Measurements from ENCODE around the gene TRIP4.
A peak's percentile ranks its signal among the peaks of the same experiment; 100 is the strongest.
"Not testable (repeated sequence)": the region's sequence is repeated elsewhere in the genome, so short reads cannot be mapped to it uniquely, and the experiment has no call there.

Gene TRIP4

DNA sequence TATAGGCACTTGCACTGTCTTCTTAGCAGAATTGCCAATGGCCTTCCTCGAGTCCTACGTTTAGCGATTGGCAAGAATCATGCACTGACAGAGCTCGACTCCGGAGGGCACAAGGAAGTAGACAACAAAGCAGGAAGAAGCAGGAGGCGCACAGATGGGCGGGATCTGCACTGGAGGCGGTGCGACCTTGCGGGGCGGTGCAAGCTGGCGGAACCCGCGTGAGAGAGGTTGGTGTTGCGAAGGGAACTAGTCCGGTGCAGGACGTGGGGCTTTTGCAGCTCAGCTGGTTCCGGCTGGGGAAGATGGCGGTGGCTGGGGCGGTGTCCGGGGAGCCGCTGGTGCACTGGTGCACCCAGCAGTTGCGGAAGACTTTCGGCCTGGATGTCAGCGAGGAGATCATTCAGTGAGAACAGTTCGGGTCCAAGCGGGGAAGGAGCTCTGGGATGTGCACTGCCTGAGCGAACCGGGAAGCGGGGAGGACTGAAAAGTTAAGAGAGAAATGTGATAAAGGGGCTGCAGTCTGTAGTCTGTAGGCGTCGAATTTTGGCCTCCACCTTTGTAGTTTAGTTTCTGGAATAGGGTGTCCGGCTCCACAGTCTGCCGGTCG, at the start of gene TRIP4:
TRIP4 (plus strand) TSS at position 275 of the 607 bp plus-strand sequence; CDS start at position 303, 28 bp downstream.
- DNase-seq = peak; percentile 97

DNA sequence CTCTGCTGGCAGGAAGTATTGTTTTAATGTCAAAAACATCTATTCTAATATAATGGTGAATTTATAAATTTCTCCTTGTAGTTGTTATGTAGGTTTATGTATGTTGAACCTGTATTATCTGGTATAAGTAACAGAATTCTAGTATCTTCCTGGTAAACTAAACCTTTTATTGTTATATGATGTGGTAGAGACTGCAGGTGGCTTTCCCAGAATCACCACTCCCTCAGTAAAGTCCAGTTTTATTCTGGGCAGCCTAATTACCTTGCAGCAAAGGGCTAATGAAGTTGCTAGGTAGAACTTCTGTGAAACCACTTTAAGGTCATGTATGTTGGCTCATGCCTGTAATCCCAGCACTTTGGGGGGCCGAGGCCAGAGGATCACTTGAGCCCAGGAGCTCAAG, 47.3 kb upstream of the TRIP4 start:
- DNase-seq = no peak

DNA sequence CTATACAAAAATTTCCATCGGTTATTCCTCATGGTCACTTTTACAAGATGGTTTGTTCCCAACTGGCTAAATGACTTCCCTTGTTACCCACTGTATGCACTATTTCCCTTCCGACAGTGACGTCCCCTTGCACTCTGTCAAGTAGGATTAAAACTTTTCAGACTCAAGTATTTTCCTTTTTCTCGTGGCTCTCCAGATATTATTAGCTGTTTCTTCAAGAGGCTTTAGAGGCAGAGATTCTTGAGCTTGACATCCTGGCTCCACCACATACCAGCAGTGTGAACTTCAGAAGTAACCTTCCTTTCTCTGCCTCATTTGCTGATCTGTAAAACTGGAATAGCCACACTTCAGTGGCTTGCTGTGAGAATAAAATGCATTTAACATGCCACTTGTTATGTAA, 45.7 kb upstream of the TRIP4 start:
- DNase-seq = no peak

DNA sequence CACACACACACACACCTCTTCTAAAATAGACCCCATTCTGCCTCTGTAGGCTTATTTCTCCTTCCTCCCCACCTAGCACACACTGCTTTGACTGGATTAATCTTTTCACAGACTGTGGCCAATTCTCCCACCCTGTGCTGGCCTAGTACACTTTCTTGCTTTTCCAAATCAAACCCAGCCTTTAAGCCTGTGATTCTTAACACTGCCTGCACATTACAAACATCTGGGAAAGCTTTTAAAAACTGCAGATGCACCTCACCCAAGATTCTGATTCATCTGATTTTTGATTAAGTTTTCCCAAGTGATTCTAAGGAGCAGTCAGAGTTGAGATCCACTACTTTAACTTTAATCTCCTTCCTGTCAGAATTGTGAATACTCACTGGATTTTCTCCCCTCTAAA, 44.4 kb upstream of the TRIP4 start:
- DNase-seq = no peak

DNA sequence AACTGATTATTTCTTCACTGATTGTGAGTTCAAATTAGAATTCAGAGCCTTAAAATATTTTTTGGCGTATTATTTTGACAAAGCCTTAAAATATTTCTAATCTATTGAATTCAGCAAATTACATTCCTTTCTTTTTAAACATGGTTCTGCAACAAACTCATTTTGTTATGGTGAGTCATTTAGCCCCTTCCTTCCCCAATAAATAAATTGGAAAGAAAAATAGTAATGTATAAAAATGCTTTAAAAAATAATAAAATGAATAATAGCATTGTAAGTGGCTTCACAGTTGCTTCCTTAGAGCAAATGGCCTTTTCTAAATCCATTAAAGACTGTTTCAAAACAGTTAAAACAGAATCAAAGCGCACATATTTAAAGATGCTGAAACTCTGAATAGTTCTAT, 43.8 kb upstream of the TRIP4 start:
- DNase-seq = no peak

DNA sequence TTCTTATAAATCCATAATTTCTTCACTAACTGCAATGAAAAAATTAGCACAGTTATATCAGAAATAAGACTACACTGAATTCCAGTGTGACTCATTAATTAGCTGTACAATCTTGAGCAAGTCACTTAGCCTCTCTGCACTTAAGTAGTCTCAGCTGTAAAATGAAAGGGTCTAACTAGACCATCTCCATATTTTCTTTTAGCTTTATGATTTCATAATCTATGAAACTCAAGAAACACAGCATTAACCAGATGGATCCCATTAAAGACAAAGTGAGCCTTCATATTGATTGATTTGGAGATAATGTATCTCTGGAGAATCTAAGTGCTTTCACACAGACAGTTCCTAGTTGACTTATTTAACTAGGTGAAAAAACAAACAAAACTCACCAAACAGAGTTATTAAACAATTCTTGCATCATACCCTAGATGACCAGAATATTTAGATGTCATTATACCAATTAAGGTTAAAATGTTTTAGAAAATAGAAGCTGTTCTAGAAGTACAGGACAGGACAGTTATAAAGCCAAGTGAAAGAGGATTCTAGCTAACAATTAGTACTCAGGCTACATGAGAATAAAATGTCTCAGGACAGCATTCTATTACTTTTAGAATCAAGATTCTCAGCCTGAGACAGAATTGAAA, 42.9 kb upstream of the TRIP4 start:
- DNase-seq = no peak

DNA sequence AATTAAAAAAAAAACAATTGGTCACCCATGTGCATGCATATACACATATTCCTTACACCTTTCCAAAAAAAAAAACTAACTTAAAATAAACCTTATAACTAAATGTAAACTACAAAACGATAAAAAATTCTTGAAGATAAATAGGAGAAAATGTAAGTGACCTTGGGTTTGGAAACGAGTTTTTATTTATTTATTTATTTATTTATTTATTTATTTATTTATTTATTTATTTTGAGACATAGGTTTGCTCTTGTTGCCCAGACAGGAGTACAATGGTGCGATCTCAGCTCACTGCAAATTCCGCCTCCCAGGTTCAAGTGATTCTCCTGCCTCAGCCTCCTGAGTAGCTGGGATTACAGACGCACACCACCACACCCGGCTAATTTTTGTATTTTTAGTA, 41.4 kb upstream of the TRIP4 start:
- DNase-seq = not testable (repeated sequence)

DNA sequence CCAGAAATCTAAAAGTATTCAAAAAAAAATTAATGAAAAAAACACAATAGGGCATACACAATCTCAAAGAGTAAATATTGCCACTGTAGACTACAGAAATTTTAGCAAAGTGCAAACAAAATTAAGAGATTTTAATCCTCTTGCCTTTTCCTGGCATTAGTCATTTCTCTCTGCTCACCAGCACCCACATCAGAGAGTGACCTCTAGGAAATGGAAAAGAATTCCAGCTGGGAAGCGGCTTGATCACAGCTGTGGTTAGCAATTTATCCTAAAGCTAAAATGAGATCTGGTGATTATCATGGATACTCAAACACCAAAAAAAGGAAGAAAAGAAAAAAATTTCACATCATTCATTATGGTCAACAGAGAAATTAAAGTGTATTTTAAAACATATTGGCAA, 39.2 kb upstream of the TRIP4 start:
- no peak for DNase-seq

DNA sequence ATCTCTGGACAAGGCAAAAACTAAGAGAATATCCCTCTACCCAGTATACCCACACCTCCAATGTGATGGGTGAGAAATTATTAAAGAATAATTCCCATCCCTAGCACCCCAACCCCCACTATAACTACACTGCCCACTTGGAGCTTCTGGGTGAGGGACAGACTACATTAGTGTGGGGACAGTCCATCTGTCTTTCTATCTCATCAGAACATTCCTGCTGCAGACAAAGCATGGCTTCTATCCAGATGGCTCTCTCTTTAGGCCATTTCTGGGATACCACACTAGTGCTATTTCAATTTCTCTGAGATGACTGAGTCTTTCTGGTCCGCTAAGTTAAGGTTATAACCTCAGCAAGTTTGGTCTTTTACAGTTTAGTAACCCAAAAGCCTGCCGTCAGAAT, 38.3 kb upstream of the TRIP4 start:
- DNase-seq = no peak

DNA sequence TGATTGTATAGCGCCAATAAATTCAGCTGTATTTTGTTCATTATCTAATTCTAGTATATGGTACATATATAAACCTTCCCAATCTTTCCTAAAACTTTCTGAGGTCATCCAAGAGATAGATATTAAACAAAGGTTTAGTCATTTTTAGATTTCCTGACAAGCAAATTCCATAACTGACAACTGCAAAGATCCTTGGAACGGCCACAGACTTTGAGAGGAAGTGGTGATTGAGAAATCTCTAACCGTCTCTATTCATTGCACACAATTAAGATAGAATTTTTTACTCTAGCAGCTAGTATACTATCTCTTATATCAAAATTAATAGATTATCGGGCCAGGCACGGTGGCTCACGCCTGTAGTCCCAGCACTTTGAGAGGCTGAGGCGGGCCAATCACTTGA, 36.4 kb upstream of the TRIP4 start:
- DNase-seq = no peak

DNA sequence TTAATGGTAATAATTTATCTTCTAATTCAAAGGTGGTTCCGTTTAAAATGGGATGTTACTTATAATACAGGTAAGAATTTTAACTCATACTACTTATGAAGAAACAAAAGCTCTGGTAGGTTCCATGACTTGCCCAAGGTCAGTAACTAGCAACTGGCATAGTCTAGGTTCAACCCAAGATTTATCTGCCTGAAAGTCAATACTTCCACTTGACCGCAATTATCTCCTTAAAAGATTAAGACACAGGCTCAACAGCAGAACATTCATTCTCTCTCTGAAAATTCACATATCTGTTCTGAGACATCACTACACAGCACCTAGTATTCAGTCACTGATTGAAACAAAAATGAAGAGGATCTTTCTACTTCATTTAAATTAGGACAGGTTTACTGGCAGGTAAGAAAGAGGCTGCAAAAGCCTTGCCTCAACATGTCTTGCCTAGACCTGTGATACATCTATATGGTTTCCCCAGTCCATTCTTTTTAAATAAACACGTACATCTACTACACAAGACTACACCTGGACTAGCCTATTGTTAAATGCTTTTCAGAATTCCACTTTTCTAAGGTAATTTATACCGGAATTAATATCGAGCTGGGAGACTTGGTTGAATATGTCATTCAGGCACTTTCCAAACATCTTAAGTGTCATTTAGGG, 32.8 kb upstream of the TRIP4 start:
- DNase-seq = no peak

DNA sequence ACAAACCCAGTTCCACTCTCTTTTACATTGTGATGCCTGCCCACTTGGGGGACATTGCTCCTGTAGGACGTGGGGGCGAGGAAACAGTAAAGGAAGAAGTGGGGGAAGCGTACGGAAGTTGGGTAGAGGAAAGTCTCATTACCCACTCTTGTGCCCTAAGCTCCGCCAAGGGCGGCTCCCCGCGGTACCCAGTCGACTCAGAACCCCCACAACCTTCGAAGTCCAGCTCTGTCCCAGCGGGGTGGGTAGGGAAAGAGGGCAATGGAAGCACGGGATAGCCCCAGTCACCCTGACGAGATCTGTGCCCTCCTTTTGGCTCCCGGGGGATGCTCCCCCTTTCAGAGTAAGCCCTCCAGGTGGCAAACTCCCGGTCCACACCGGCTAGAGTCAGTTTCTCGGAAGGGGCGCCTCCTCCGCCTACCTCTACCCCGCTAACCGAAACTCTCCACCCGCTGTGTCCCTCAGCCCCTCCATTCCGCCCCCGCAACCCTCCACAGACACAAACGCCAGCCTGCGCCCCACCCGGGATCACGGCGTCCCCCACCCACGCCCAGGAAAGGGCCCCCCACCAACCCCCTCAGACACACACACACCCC, 32.2 kb upstream of the TRIP4 start:
- DNase-seq = no peak

DNA sequence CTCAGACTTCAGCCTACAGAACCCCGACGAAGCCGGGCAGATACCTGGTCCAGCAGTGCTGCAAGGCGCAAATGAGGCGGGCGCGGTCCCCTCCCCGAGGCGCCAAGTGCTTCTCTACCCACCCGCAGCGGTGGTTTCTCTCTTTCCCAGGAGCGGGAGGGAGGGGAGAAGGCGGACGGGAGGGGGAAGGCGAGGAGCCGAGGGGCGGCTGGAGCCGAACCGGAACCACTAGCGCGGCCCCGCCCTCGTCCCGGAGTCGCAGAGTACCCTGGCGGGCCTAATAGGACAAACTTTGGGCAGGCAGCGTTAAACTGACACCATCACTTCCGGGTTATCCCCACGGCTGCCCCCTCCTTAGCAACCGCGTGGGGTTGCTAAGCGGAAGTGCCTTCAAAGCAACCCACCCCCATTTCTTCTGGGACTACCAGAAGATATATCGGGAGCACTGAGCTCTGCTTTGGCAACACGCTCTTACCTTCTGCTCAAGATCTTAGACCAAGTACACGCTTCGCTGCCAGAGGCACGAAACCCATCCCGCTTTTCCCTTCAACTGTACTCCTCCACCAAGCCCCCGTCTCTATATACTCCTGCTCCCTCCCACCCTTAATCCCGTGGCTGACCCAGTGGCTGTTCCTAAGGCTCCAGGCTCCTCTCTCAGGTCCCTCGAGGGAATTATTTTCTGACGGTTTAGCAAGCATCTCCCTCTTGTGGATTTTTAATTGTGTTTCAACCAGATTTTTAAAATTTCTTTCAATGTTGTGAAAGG, 31.5 kb upstream of the TRIP4 start, which contains the start of gene CSNK1G1:
CSNK1G1 (minus strand) TSS at position 230 of the 766 bp plus-strand sequence. CDS start 55,674 bp downstream, outside the sequence.
- peak; percentile 93 for DNase-seq

DNA sequence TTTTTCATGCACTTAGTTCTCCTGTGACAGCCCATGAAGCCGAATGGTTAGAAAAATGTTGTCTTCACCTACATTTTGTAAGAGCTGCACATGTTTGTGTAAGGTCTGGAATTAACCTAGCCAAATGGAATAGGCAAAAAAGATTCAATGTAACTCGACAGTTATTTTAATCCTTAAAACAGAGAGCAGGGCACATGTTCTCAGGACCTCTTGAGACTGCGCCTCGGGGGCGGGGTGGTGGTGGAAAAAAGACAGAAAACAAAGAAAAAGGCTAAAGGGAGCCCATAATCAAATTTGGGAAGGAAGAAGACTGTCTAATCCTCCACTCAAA, 31.0 kb upstream of the TRIP4 start:
- DNase-seq = no peak

DNA sequence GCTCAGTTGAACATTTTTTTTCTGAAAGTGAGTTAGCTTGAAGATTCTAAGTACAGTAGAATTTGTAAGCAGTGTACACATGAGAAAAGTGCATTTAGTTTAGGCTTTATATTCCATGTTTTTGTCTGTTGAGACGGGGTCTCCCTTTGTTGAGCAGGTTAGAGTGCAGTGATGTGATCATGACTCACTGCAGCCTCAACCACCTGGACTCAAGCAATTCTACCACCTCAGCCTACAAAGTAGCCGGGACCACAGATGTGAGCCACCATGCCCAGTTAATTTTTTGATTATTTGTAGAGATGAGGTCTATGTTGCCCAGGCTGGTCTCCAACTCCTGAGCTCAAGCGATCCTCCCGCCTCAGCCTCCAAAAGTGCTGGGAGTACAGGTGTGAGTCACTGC, 26.4 kb upstream of the TRIP4 start:
- DNase-seq = no peak

DNA sequence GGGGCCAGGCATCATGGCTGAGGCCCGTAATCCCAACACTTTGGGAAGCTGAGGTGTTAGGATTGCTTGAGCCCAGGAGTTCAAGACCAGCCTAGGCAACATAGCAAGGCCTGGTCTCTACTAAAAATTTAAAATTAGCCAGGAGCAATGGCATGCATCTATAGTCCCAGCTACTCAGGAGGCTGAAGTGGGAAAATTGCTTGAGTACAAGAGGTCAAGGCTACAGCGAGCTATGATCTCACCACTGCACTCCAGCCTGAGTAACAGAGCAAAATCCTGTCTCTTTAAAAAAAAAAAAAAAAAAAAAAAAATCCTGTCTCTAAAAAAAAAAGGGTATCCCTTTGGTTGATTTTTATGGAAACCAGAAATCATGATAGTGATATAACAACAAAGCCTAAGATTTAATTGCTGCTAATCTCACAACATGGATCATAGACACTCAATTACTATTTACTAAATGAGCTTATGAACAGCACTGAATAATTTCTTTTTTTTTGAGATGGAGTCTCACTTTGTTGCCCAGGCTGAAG, 18.5 kb upstream of the TRIP4 start:
- no peak for DNase-seq

DNA sequence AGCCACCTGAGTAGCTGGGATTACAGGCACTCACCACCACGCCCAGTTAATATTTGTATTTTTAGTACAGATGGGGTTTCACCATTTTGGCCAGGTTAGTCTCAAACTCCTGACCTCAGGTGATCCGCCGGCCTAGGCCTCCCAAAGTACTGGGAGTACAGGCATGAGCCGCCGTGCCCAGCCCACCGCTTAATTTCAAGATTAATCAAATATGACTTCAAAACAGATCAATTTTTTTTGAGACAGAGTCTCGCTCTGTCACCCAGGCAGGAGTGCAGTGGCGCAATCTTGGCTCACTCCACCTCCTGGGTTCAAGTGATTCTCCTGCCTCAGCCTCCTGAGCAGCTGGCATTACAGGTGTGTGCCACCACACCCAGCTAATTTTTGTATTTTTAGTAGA, 16.3 kb upstream of the TRIP4 start:
- DNase-seq = not testable (repeated sequence)

DNA sequence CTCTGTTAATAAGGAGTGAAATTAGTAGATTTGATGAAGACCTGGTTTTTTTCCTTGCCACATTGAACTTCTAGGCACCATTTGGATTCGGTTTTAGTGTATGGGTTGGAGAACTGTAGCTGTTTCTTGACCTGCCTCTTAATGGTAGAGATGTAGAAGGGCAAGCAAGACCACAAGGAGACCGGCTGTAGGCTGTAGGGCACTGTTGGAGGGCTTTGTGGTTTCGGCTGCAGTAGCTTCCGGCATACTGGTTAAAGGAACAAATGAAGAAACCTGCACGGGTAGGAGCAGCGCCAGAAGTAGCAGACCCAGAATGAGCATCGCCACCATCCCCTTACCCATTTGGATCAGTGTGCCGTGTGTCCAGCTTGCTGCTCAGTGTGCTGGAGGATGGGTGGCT, 14.3 kb upstream of the TRIP4 start:
- DNase-seq = no peak

DNA sequence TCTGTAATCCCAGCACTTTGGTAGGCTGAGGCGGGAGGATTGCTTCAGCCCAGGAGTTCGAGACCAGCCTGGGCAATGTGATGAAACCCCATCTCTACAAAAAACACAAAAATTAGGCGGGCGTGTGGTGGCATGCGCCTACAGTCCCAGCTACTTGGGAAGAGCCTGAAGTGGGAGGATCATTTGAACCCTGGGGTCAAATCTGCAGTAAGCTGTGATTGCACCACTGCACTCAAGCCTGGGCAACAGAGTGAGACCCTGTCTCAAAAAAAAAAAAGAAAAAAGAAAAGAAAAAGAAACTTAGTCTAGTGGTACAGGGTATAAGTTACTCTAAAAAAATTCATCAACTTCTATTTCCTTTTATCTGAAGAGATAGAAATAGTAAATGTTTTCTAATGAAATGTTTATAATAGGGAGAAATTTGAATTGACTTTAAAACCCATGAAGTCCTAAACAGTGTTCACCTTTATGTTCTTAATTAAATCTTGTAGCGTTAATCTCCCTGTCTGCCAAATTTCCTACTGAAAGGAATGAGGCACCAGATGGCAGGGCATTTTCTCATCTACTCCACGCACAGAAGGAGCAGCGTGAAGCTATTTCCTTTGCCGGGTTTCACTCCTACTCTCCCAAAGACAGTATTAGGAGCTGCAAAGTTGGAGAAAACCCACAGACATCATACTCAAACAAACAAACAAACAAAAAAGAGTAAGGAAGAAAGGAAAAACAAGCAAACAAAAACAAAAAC, 8.2 kb upstream of the TRIP4 start:
- no peak for DNase-seq

DNA sequence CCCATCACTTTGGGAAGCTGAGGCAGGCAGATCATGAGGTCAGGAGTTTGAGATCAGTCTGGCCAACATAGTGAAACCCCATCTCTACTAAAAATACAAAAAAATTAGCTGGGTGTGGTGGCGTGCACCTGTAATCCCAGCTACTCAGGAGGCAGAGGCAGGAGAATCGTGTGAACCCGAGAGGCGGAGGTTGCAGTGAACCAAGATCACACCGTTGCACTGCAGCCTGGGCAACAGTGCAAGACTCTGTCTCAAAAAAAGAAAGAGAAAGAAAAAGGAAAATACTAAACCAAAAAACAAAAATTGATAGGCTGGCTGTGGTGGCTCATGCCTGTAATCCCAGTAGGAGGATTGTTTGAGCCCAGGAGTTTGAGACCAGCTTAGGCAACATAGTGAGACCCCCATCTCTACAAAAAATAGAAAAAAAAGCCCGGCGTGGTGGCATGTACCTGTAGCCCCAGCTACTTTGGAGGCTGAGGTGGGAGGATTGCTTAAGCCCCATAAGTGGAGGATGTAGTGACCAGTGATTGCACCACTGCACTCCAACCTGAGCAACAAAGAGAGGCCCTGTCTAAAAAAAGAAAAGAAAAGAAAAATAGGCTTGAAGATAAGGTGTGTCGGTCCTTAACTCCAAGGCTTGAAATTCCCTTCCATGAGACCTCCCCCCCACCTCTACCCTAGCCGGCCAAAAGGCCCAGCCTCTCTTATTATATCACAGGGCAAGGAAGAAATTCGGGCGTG, 7.3 kb upstream of the TRIP4 start:
- DNase-seq = not testable (repeated sequence)

DNA sequence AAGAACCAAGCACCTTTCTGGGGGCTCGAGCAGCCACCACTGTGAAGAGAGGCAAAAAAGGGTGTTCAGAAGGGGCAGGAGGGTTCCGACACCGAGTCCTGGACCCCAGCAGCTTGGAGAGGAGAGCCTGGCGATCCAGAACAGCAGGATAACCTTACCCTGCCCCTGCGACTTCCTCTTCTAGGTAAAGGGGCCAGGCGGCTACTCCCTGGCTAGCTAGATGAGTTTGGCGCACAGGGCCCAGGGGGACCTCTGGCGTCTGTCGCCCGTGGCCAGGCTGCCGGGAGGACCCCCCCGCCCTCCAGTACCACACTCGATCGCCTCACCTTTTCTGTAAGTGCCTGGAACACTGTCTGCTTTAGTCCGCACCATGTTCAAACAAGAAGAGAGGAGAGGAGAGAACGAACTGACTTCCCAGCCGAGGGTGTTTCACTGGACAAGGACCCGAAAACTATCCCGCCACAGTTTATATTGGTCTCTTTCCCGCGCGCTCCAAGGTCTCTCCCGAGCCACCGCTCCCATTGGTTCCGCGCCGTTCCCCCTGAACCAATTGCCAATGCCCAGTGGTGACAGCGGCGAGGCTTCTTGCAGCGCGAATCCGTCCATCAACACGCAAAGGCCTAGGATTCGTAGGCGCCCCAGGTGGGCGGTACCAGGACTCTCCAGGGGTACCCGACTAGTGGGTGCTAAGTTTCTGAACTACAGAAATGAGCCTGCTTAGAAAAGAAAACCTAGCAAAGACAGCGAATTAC, 6.5 kb upstream of the TRIP4 start, which contains the start of gene PCLAF:
PCLAF (minus strand) TSS at position 442 of the 752 bp plus-strand sequence; CDS start at position 372, 70 bp downstream.
- peak; percentile 93 for DNase-seq

Data from GDM1 (cell line).